SK-N-DZ (cell line): ENCODE data around the gene HEATR9. TPM values are rescaled to one million over a fixed set of nuclear protein-coding genes. Genes with fewer than 3 reads are reported as not detected.
"Not testable (repeated sequence)": the region's sequence is repeated elsewhere in the genome, so short reads cannot be mapped to it uniquely, and the experiment has no call there.

Source experiments
- DNase-seq: peaks from one replicate; pipeline ENCODE4 v3.0.0-alpha.2; 2015; ENCODE audit warnings: low spot score
- polyA plus RNA-seq, 2 experiments: library from polyadenylated mRNA; depleted of rRNA; stranded (reverse); fragments of >200 nt; gene quantifications; 2 replicates each; pipeline ENCODE4 v1.2.3, GENCODE V29; 2014

HEATR9 gene
- not detected in 2 replicates for polyA plus RNA-seq (2014; cell fraction: cytosol; rRNA removed)
- polyA plus RNA-seq (2014; cell fraction: nucleus; rRNA removed) = not detected in 2 replicates

GRCh38 chr17:35868737-35869136 is at the start of gene HEATR9:
Gene HEATR9 (minus strand): TSS chr17:35868891. CDS start chr17:35868742, 149 bp downstream.
- DNase-seq = no peak

- no peak for DNase-seq
Observed at GRCh38 chr17:35917519-35918213, 49.0 kb upstream of the HEATR9 start.

GRCh38 chr17:35915153-35915964 is 46.7 kb upstream of the HEATR9 start:
- DNase-seq = no peak

- DNase-seq = no peak
Observed at GRCh38 chr17:35914354-35914753, 45.7 kb upstream of the HEATR9 start.

GRCh38 chr17:35913609-35914008 is 44.9 kb upstream of the HEATR9 start:
- no peak for DNase-seq

- DNase-seq = no peak
Observed at GRCh38 chr17:35912942-35913341, 44.3 kb upstream of the HEATR9 start.

- no peak for DNase-seq
Observed at GRCh38 chr17:35912339-35912912, 43.7 kb upstream of the HEATR9 start.

GRCh38 chr17:35909408-35909807 is 40.7 kb upstream of the HEATR9 start:
- DNase-seq = no peak

GRCh38 chr17:35907691-35908090 is 39.0 kb upstream of the HEATR9 start:
- DNase-seq = no peak

GRCh38 chr17:35906926-35907637 is 38.4 kb upstream of the HEATR9 start:
- no peak for DNase-seq

GRCh38 chr17:35906191-35906925 is 37.7 kb upstream of the HEATR9 start:
- DNase-seq = no peak

- DNase-seq = no peak
Observed at GRCh38 chr17:35903451-35903850, 34.8 kb upstream of the HEATR9 start.

- no peak for DNase-seq
Observed at GRCh38 chr17:35901631-35902175, 33.0 kb upstream of the HEATR9 start.

GRCh38 chr17:35900708-35901480 is 32.2 kb upstream of the HEATR9 start:
- no peak for DNase-seq

- DNase-seq = no peak
Observed at GRCh38 chr17:35900280-35900679, 31.6 kb upstream of the HEATR9 start.

- no peak for DNase-seq
Observed at GRCh38 chr17:35898283-35899070, 29.8 kb upstream of the HEATR9 start.

- not testable (repeated sequence) for DNase-seq
Observed at GRCh38 chr17:35897772-35898171, 29.1 kb upstream of the HEATR9 start.

- DNase-seq = no peak
Observed at GRCh38 chr17:35895636-35896587, 27.2 kb upstream of the HEATR9 start.
